Heart left ventricle (tissue), 16 donors: Measurements from ENCODE around the gene PEPD. TPM values are rescaled to one million over a fixed set of nuclear protein-coding genes. Genes with fewer than 3 reads are reported as not detected.

ENCODE experiments used
- ATAC-seq, 4 donors: fragments of 200-7000 bp; cut with Tn5 transposase; one replicate each; pipeline ENCODE4 v1.9.1; 2020 to 2022; ENCODE audit warnings: moderate library complexity in 4 of 4, mild to moderate bottlenecking in 3 of 4, moderate number of reproducible peaks in 1 of 4
- DNase-seq, 5 donors: peaks; one replicate each; pipeline ENCODE4 v3.0.0-alpha.2; 2020
- H3K27ac ChIP-seq, 12 donors: fragments of 200-600 bp; sonication (generic) in 4 of 12; one replicate each; pipeline versions ENCODE4 v1.5.0 to v1.8.0; 2016 to 2022; ENCODE audit warnings: mild to moderate bottlenecking in 2 of 12
- H3K27me3 ChIP-seq, 9 donors: fragments of 200-600 bp; sonication (generic) in 2 of 9; one replicate each; pipeline versions ENCODE4 v1.5.1 to v1.8.0; 2016 to 2022; ENCODE audit warnings: mild to moderate bottlenecking in 3 of 9
- H3K36me3 ChIP-seq, 9 donors: fragments of 200-600 bp; sonication (generic) in 2 of 9; one replicate each; pipeline versions ENCODE4 v1.5.0 to v1.8.0; 2018 to 2022; ENCODE audit warnings: mild to moderate bottlenecking in 2 of 9
- H3K4me1 ChIP-seq, 12 donors: fragments of 200-600 bp; sonication (generic) in 4 of 12; one replicate each; pipeline versions ENCODE4 v1.5.0 to v1.8.0; 2016 to 2022; ENCODE audit warnings: mild to moderate bottlenecking in 3 of 12
- H3K4me3 ChIP-seq, 12 donors: fragments of 200-600 bp; sonication (generic) in 4 of 12; one replicate each; pipeline versions ENCODE4 v1.5.0 to v1.8.0; 2017 to 2022; ENCODE audit warnings: mild to moderate bottlenecking in 9 of 12, moderate library complexity in 4 of 12
- H3K9me3 ChIP-seq, 12 donors: fragments of 200-600 bp; sonication (generic) in 4 of 12; one replicate each; pipeline versions ENCODE4 v1.5.0 to v1.8.0; 2016 to 2022; ENCODE audit warnings: mild to moderate bottlenecking in 1 of 12
- CTCF ChIP-seq, 12 donors: fragments of 200-600 bp; sonication (generic) in 4 of 12; IDR thresholded peaks; one replicate each; pipeline versions ENCODE4 v1.5.0 to v1.8.0; 2018 to 2022; ENCODE audit warnings: antibody characterized with exemption in 12 of 12, mild to moderate bottlenecking in 5 of 12
- POLR2A ChIP-seq, 2 donors: fragments of 450-650 bp; IDR thresholded peaks; one replicate each; pipeline ENCODE4 v1.6.1; 2017; ENCODE audit warnings: antibody characterized with exemption in 2 of 2, mild to moderate bottlenecking in 2 of 2, moderate library complexity in 2 of 2
- WGBS, 4 donors: extraction: QIAGEN DNeasy Blood & Tissue Kit in 2 of 4; methylation state at CpG; one replicate each; pipeline versions ENCODE4 v1.1.5 to v1.1.7; 2013 to 2018; 5-methylcytosine and 5-hydroxymethylcytosine counted together
- intact Hi-C, 10 donors: fragments of 100-400 bp; cut with DNase I; formaldehyde crosslinking; loops; one replicate each; pipeline versions ENCODE4 v1.11.1 to v1.14.2; 2022
- polyA plus RNA-seq, 2 donors: library from polyadenylated mRNA; stranded (reverse); fragments of 200-250 nt; gene quantifications; one replicate each; pipeline ENCODE4 v1.2.3, GENCODE V29; 2013
- total RNA-seq, 9 donors: library from RNA; depleted of rRNA in 2 of 9; stranded (reverse); fragments of >200 nt in 2 of 9; fragmentation: NEBNext Ultra II Directional in 3 of 9; extraction: Animal tissue kit (Norgen Biotek cat#: 25700) in 3 of 9; gene quantifications; one replicate each; pipeline versions ENCODE4 v1.1.0 to v1.2.4, GENCODE V29; 2016 to 2023
- donor health status: ischemic (EF 13 %, LVEDD 7.1; RV severe dilation, severe dysfunction).
- donor health status: healthy with polysubstance abuse.
- donor health status: DM: no; HTN: yes; CAD: no.
- donor health status: DM: no; HTN: no; CAD: no.
- donor health status: ischemic (EF 25% LVEDD 6.9; RV normal size, moderate dysfunction).
- donor health status: ischemic (EF 25% LVEDD 5.7; RV mildly dilated, moderate dysfunction).
- donor health status: healthy.
- donor health status: DM: yes; HTN: yes; CAD: no.
- donor health status: ischemic (EF 35%, LVEDD 5.7; RV mildly dilated, moderate dysfunction).
- donor health status: nonischemic (EF 11% LVEDD 7.7; RV severe dilation, severe dysfunction).
- donor health status: DM: yes; HTN: yes; CAD: no.
- donor health status: PGD.
- donor health status: ischemic (EF 29% LVEDD 5.4; RV normal size, mild dysfunction).
- donor health status: nonischemic (EF 23%, LVEDD 6.1; RV moderate dilation, normal function).

The PEPD gene
- total and polyA plus RNA-seq, 11 donors: 19.4 to 45.7 (median 29.9) TPM

GRCh38 chr19:33461256-33462111 is 60.1 kb downstream of the PEPD start:
- intact Hi-C loops: no loop called here
- DNase-seq: no peak
- H3K36me3 ChIP-seq: peaks cover 0 to 28% (median 13%) of the 10 kb centered on the region in 9 donors
- no peaks in the 10 kb centered on the region for H3K9me3 ChIP-seq
- no peaks in the 10 kb centered on the region for H3K27me3 ChIP-seq
- no peak overlapping the region for H3K27ac ChIP-seq
- peaks cover 0 to 18% (median 7%) of the 10 kb centered on the region in 12 donors for H3K4me1 ChIP-seq
- TF ChIP-seq POLR2A (IDR thresholded peaks at IDR 0.05): no peak
- TF ChIP-seq CTCF (IDR thresholded peaks at IDR 0.05): no peak
- 89 to 92% (median 90%) methylated on average over 19 to 24 of the region's 24 CpGs for WGBS, 4 donors
- H3K4me3 ChIP-seq: no peak overlapping the region
- ATAC-seq: no peak

GRCh38 chr19:33460221-33460908 is 61.2 kb downstream of the PEPD start:
- intact Hi-C loops: no loop called here
- peaks cover 0 to 8% (median under 1%) of the 10 kb centered on the region in 12 donors for H3K4me1 ChIP-seq
- WGBS, 4 donors: 88 to 91% (median 90%) methylated on average over 16 to 18 of the region's 18 CpGs
- H3K4me3 ChIP-seq: no peak overlapping the region
- DNase-seq (peak in 1 of 5 donors; percentile 28), ATAC-seq (no peak)
- H3K27ac ChIP-seq: no peak overlapping the region
- no peaks in the 10 kb centered on the region for H3K27me3 ChIP-seq
- TF ChIP-seq CTCF (IDR thresholded peaks at IDR 0.05) (no peak), POLR2A (IDR thresholded peaks at IDR 0.05) (no peak)
- H3K36me3 ChIP-seq: peaks cover 0 to 28% (median 13%) of the 10 kb centered on the region in 9 donors
- no peaks in the 10 kb centered on the region for H3K9me3 ChIP-seq

GRCh38 chr19:33459222-33460090 is 62.1 kb downstream of the PEPD start:
- WGBS, 4 donors: 91 to 94% (median 92%) methylated on average over 23 of the region's 23 CpGs
- H3K9me3 ChIP-seq: no peaks in the 10 kb centered on the region
- no peak overlapping the region for H3K27ac ChIP-seq
- H3K4me1 ChIP-seq: no peaks in the 10 kb centered on the region
- ATAC-seq (no peak), DNase-seq (no peak)
- TF ChIP-seq POLR2A (IDR thresholded peaks at IDR 0.05) (no peak), CTCF (IDR thresholded peaks at IDR 0.05) (no peak)
- no peak overlapping the region for H3K4me3 ChIP-seq
- peaks cover 0 to 28% (median 13%) of the 10 kb centered on the region in 9 donors for H3K36me3 ChIP-seq
- intact Hi-C loops: no loop called here
- no peaks in the 10 kb centered on the region for H3K27me3 ChIP-seq
